DOHH2 (cell line): ENCODE data around the gene ANKRD23.

Source experiments
- H3F3A ChIP-seq: fragments of 200-600 bp; sonication (generic), shearing (Covaris generic); 2 replicates; pipeline ENCODE4 v1.6.0; 2016; ENCODE audit warnings: antibody characterized with exemption, mild to moderate bottlenecking; ENCODE audit not compliant: control insufficient read depth, insufficient read depth
- H3K27ac ChIP-seq: fragments of 200-600 bp; sonication (generic); 2 replicates; pipeline ENCODE4 v1.5.1; 2014; ENCODE audit warnings: low read depth, mild to moderate bottlenecking, low read length, moderate library complexity
- H3K27me3 ChIP-seq: fragments of 200-600 bp; sonication (generic); 2 replicates; pipeline ENCODE4 v1.6.1; 2014; ENCODE audit warnings: mild to moderate bottlenecking, low read length, mixed read lengths; ENCODE audit not compliant: control insufficient read depth
- H3K36me3 ChIP-seq: fragments of 200-600 bp; sonication (generic); 2 replicates; pipeline ENCODE4 v1.6.1; 2014; ENCODE audit warnings: mild to moderate bottlenecking, low read length, moderate library complexity, mixed read lengths; ENCODE audit not compliant: control insufficient read depth
- H3K4me1 ChIP-seq: fragments of 200-600 bp; sonication (generic); 2 replicates; pipeline ENCODE4 v1.6.1; 2014; ENCODE audit warnings: mild to moderate bottlenecking, low read length, mixed read lengths; ENCODE audit not compliant: control insufficient read depth
- H3K4me2 ChIP-seq: fragments of 200-600 bp; sonication (generic); 2 replicates; pipeline ENCODE4 v1.6.0; 2014; ENCODE audit warnings: mild to moderate bottlenecking, low read length, moderate library complexity
- H3K4me3 ChIP-seq: fragments of 200-600 bp; sonication (generic); 2 replicates; pipeline ENCODE4 v1.5.1; 2014; ENCODE audit warnings: mild to moderate bottlenecking, low read length, mixed read lengths
- H3K79me2 ChIP-seq: fragments of 200-600 bp; sonication (generic); 2 replicates; pipeline ENCODE4 v1.6.1; 2014; ENCODE audit warnings: mild to moderate bottlenecking, low read length, mixed read lengths; ENCODE audit not compliant: control insufficient read depth
- H3K9me2 ChIP-seq: fragments of 200-600 bp; sonication (generic); replicated peaks from 2 replicates; pipeline ENCODE4 v1.6.1; 2014; ENCODE audit warnings: mild to moderate bottlenecking, low read length, mixed read lengths; ENCODE audit not compliant: control insufficient read depth
- H3K9me3 ChIP-seq: fragments of 200-600 bp; sonication (generic); 2 replicates; pipeline ENCODE4 v1.6.1; 2014; ENCODE audit warnings: antibody characterized with exemption, low read length, mixed read lengths; ENCODE audit not compliant: control insufficient read depth, insufficient read depth
- H4K20me1 ChIP-seq: fragments of 200-600 bp; sonication (generic); 2 replicates; pipeline ENCODE4 v1.6.0; 2014; ENCODE audit warnings: low read depth, mild to moderate bottlenecking, antibody characterized with exemption, low read length, moderate library complexity; ENCODE audit not compliant: control insufficient read depth, insufficient read depth
- CTCF ChIP-seq: fragments of 200-600 bp; sonication (generic); IDR thresholded peaks from one replicate; pipeline ENCODE4 v1.5.1; 2014; ENCODE audit warnings: antibody characterized with exemption, mild to moderate bottlenecking, low read depth, low read length; ENCODE audit not compliant: poor library complexity, severe bottlenecking
- EZH2phosphoT487 ChIP-seq: fragments of 200-600 bp; sonication (generic); IDR thresholded peaks from 2 replicates; pipeline ENCODE4 v1.6.1; 2017; ENCODE audit warnings: borderline replicate concordance, mild to moderate bottlenecking, antibody characterized with exemption, low read length, moderate library complexity, mixed read lengths

ANKRD23 gene

DNA sequence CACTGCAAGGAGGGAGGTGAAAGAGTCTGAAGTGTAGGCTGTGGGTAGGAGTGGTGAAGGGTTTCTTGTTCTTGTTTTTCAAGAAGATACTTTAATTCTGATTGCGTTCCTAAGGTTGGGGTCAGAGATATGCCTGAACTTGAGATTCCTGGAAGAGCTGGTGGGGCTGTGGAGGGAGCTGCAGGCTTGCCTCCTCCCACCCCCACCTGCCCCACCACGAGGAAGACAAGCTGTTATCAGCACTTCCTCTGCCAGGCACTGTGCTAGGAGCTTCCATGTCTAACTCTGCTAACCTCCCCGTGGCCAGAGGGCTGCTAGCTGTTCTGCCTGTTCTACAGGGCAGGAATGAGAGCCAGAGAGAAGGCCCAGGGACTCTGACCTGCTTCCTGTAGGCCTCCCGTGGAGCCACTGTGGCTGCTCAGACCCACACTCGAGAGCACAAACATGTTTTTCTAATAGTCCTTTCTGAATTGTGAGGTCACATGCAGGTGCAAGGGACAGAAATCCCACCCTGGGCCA lies 13.7 kb downstream of the ANKRD23 start:
- Histone ChIP-seq H3K4me2 (no peak overlapping the region), H3K36me3 (peaks cover 77% of the 10 kb centered on the region), H4K20me1 (no peaks in the 10 kb centered on the region), H3K79me2 (peaks cover 2% of the 10 kb centered on the region; the same call in 1 of the 2 replicates), H3K9me3 (no peaks in the 10 kb centered on the region), H3K27ac (no peak overlapping the region), H3K27me3 (no peaks in the 10 kb centered on the region), H3K9me2 (no peaks in the 10 kb centered on the region), H3K4me1 (peaks cover 21% of the 10 kb centered on the region), H3F3A (peaks cover 3% of the 10 kb centered on the region), H3K4me3 (no peak overlapping the region)
- TF ChIP-seq CTCF: no peak
- no peak for TF ChIP-seq EZH2phosphoT487

GRCh38 chr2:96828874-96829273 lies 14.9 kb downstream of the ANKRD23 start:
- no peaks in the 10 kb centered on the region for H4K20me1 ChIP-seq

GRCh38 chr2:96828436-96828835 lies 15.4 kb downstream of the ANKRD23 start:
- Histone ChIP-seq H3K27me3 (no peaks in the 10 kb centered on the region), H3K9me3 (no peaks in the 10 kb centered on the region), H3K27ac (no peak overlapping the region), H3K4me2 (no peak overlapping the region), H3K9me2 (no peaks in the 10 kb centered on the region), H3K4me3 (no peak overlapping the region), H3K79me2 (peaks cover 17% of the 10 kb centered on the region), H3K36me3 (peaks cover 73% of the 10 kb centered on the region), H3K4me1 (peaks cover 17% of the 10 kb centered on the region), H4K20me1 (no peaks in the 10 kb centered on the region), H3F3A (peaks cover under 1% of the 10 kb centered on the region)
- TF ChIP-seq CTCF (no peak), EZH2phosphoT487 (no peak)

More at GRCh38 chr2:96828874-96829273, 14.9 kb downstream of the ANKRD23 start:
- H3K79me2 ChIP-seq: peaks cover 14% of the 10 kb centered on the region
- TF ChIP-seq CTCF (no peak), EZH2phosphoT487 (no peak)
- peaks cover 73% of the 10 kb centered on the region for H3K36me3 ChIP-seq
- H3K27me3 ChIP-seq: no peaks in the 10 kb centered on the region
- H3K9me2 ChIP-seq: no peaks in the 10 kb centered on the region
- peaks cover 3% of the 10 kb centered on the region for H3F3A ChIP-seq
- no peak overlapping the region for H3K4me2 ChIP-seq
- no peak overlapping the region for H3K27ac ChIP-seq
- H3K4me1 ChIP-seq: peaks cover 21% of the 10 kb centered on the region
- no peak overlapping the region for H3K4me3 ChIP-seq
- no peaks in the 10 kb centered on the region for H3K9me3 ChIP-seq
